ENCODE measurements around the gene ZNF766. TPM values are rescaled to one million over a fixed set of nuclear protein-coding genes. Genes with fewer than 3 reads are reported as not detected.
"Not testable (repeated sequence)": the region's sequence is repeated elsewhere in the genome, so short reads cannot be mapped to it uniquely, and the experiment has no call there.

The ZNF766 gene
- total RNA-seq, 2 donors from 2014 or later = 18.4 to 31.4 TPM

- Mint-ChIP-seq H3K4me1 (peaks cover 6% of the 10 kb centered on the region), H3K4me3 (no peak overlapping the region), H3K9me3 (no peaks in the 10 kb centered on the region), H3K27me3 (no peaks in the 10 kb centered on the region), H3K36me3 (ENCODE audit: low read depth) (no peaks in the 10 kb centered on the region), H3K27ac (no peak overlapping the region)
- ATAC-seq (replicated peaks) = peak; percentile 70
These were observed 31.5 kb upstream of the ZNF766 start for GRCh38 chr19:52237771-52238400.

- no peak for ATAC-seq (replicated peaks)
- Mint-ChIP-seq H3K27ac (no peak overlapping the region), H3K9me3 (no peaks in the 10 kb centered on the region), H3K4me3 (no peak overlapping the region), H3K4me1 (no peaks in the 10 kb centered on the region), H3K27me3 (no peaks in the 10 kb centered on the region), H3K36me3 (ENCODE audit: low read depth) (no peaks in the 10 kb centered on the region)
These were observed 25.4 kb upstream of the ZNF766 start for GRCh38 chr19:52244021-52244420.

GRCh38 chr19:52248241-52248640 is 21.1 kb upstream of the ZNF766 start:
- Mint-ChIP-seq H3K4me3 (no peak overlapping the region), H3K36me3 (ENCODE audit: low read depth) (no peaks in the 10 kb centered on the region), H3K27ac (no peak overlapping the region), H3K27me3 (no peaks in the 10 kb centered on the region), H3K4me1 (no peaks in the 10 kb centered on the region), H3K9me3 (no peaks in the 10 kb centered on the region)
- ATAC-seq (replicated peaks) = peak; percentile 70

GRCh38 chr19:52258426-52258825 is 11.0 kb upstream of the ZNF766 start:
- Mint-ChIP-seq H3K36me3 (ENCODE audit: low read depth) (no peaks in the 10 kb centered on the region), H3K4me3 (no peak overlapping the region), H3K27ac (no peak overlapping the region), H3K27me3 (peaks cover 5% of the 10 kb centered on the region), H3K9me3 (no peaks in the 10 kb centered on the region), H3K4me1 (no peaks in the 10 kb centered on the region)
- no peak for ATAC-seq (replicated peaks)

- ATAC-seq (replicated peaks); H3K27ac Mint-ChIP-seq; H3K4me3 Mint-ChIP-seq; H3K4me1 Mint-ChIP-seq; H3K9me3 Mint-ChIP-seq; H3K27me3 Mint-ChIP-seq: not testable (repeated sequence)
- peaks cover 14% of the 10 kb centered on the region for H3K36me3 Mint-ChIP-seq (ENCODE audit: low read depth)
These were observed 3.8 kb upstream of the ZNF766 start for GRCh38 chr19:52265556-52265955.

GRCh38 chr19:52270266-52270885 is 989 bp downstream of the ZNF766 start:
- peaks cover 61% of the 10 kb centered on the region for H3K36me3 Mint-ChIP-seq (ENCODE audit: low read depth)
- peak overlapping the region; percentile 91 for H3K27ac Mint-ChIP-seq
- no peaks in the 10 kb centered on the region for H3K27me3 Mint-ChIP-seq
- ATAC-seq (replicated peaks) = no peak
- peak overlapping the region; percentile 95 for H3K4me3 Mint-ChIP-seq
- peaks cover 11% of the 10 kb centered on the region for H3K9me3 Mint-ChIP-seq
- peaks cover 35% of the 10 kb centered on the region for H3K4me1 Mint-ChIP-seq

- Mint-ChIP-seq H3K27me3 (no peaks in the 10 kb centered on the region), H3K27ac (peak overlapping the region; percentile 46), H3K4me3 (peak overlapping the region; percentile 21), H3K9me3 (peaks cover 11% of the 10 kb centered on the region), H3K4me1 (peaks cover 41% of the 10 kb centered on the region), H3K36me3 (ENCODE audit: low read depth) (peaks cover 90% of the 10 kb centered on the region)
- no peak for ATAC-seq (replicated peaks)
These were observed 3.9 kb downstream of the ZNF766 start for GRCh38 chr19:52273301-52273700.

GRCh38 chr19:52274191-52274590 is 4.8 kb downstream of the ZNF766 start:
- Mint-ChIP-seq H3K36me3 (ENCODE audit: low read depth) (peaks cover 99% of the 10 kb centered on the region), H3K4me3 (no peak overlapping the region), H3K9me3 (peaks cover 15% of the 10 kb centered on the region), H3K27ac (no peak overlapping the region), H3K4me1 (peaks cover 49% of the 10 kb centered on the region), H3K27me3 (no peaks in the 10 kb centered on the region)
- no peak for ATAC-seq (replicated peaks)

GRCh38 chr19:52275988-52276387 is 6.6 kb downstream of the ZNF766 start:
- no peak for ATAC-seq (replicated peaks)
- H3K36me3 Mint-ChIP-seq (ENCODE audit: low read depth) = peaks cover 88% of the 10 kb centered on the region
- peaks cover 42% of the 10 kb centered on the region for H3K4me1 Mint-ChIP-seq
- H3K9me3 Mint-ChIP-seq = peaks cover 18% of the 10 kb centered on the region
- H3K27me3 Mint-ChIP-seq = no peaks in the 10 kb centered on the region
- no peak overlapping the region for H3K4me3 Mint-ChIP-seq
- H3K27ac Mint-ChIP-seq = no peak overlapping the region

GRCh38 chr19:52277471-52277870 is 8.1 kb downstream of the ZNF766 start:
- Mint-ChIP-seq H3K4me1 (peaks cover 36% of the 10 kb centered on the region), H3K9me3 (peaks cover 18% of the 10 kb centered on the region), H3K27me3 (no peaks in the 10 kb centered on the region), H3K27ac (no peak overlapping the region), H3K36me3 (ENCODE audit: low read depth) (peaks cover 88% of the 10 kb centered on the region), H3K4me3 (peak overlapping the region; percentile 50)
- no peak for ATAC-seq (replicated peaks)

- no peaks in the 10 kb centered on the region for H3K27me3 Mint-ChIP-seq
- peaks cover 100% of the 10 kb centered on the region for H3K36me3 Mint-ChIP-seq (ENCODE audit: low read depth)
- no peak overlapping the region for H3K27ac Mint-ChIP-seq
- H3K4me3 Mint-ChIP-seq = no peak overlapping the region
- H3K9me3 Mint-ChIP-seq = peaks cover 14% of the 10 kb centered on the region
- no peak for ATAC-seq (replicated peaks)
- no peaks in the 10 kb centered on the region for H3K4me1 Mint-ChIP-seq
These were observed 16.9 kb downstream of the ZNF766 start for GRCh38 chr19:52286256-52286655.

- ATAC-seq (replicated peaks) = no peak
- Mint-ChIP-seq H3K9me3 (peaks cover 15% of the 10 kb centered on the region), H3K27me3 (no peaks in the 10 kb centered on the region), H3K27ac (no peak overlapping the region), H3K36me3 (ENCODE audit: low read depth) (peaks cover 56% of the 10 kb centered on the region), H3K4me1 (no peaks in the 10 kb centered on the region), H3K4me3 (no peak overlapping the region)
These were observed 22.4 kb downstream of the ZNF766 start for GRCh38 chr19:52291781-52292180.

- not testable (repeated sequence) for ATAC-seq (replicated peaks); H3K27ac Mint-ChIP-seq; H3K27me3 Mint-ChIP-seq; H3K4me3 Mint-ChIP-seq
- Mint-ChIP-seq H3K9me3 (peaks cover 20% of the 10 kb centered on the region), H3K36me3 (ENCODE audit: low read depth) (peaks cover 55% of the 10 kb centered on the region), H3K4me1 (peaks cover 10% of the 10 kb centered on the region)
These were observed 23.6 kb downstream of the ZNF766 start for GRCh38 chr19:52292946-52293345.

- Mint-ChIP-seq H3K9me3 (peaks cover 19% of the 10 kb centered on the region), H3K36me3 (ENCODE audit: low read depth) (peaks cover 53% of the 10 kb centered on the region)
- no peak for ATAC-seq (replicated peaks)
These were observed 27.0 kb downstream of the ZNF766 start for GRCh38 chr19:52296400-52296772.

GRCh38 chr19:52296773-52297600 is 27.6 kb downstream of the ZNF766 start, which contains the start of gene ZNF480:
TSS of gene ZNF480 (plus strand) at chr19:52297169. CDS start at chr19:52300413, 3,244 bp downstream.
- H3K4me1 Mint-ChIP-seq = peaks cover 15% of the 10 kb centered on the region
- H3K27ac Mint-ChIP-seq = peak within 1 kb of the TSS; percentile 99
- H3K36me3 Mint-ChIP-seq (ENCODE audit: low read depth) = peaks cover 54% of the 10 kb centered on the region
- peak; percentile 92 for ATAC-seq (replicated peaks)
- H3K27me3 Mint-ChIP-seq = no peaks in the 10 kb centered on the region
- peak within 1 kb of the TSS; percentile 90 for H3K4me3 Mint-ChIP-seq
- H3K9me3 Mint-ChIP-seq = peaks cover 23% of the 10 kb centered on the region

More at GRCh38 chr19:52296400-52296772, 27.0 kb downstream of the ZNF766 start:
- no peak overlapping the region for H3K27ac Mint-ChIP-seq
- no peaks in the 10 kb centered on the region for H3K27me3 Mint-ChIP-seq
- H3K4me3 Mint-ChIP-seq = peak overlapping the region; percentile 90
- peaks cover 15% of the 10 kb centered on the region for H3K4me1 Mint-ChIP-seq

Data from activated T-helper 17 cell treated with anti-CD3 and anti-CD28 coated beads, Interleukin-2, amount 50 U/mL, for 72 hours (primary cell).